AG10803 (cell line): ENCODE results near the gene KIDINS220.
A peak's percentile ranks its signal among the peaks of the same experiment; 100 is the strongest.

Experiments
- DNase-seq: peaks from one replicate; pipeline ENCODE4 v3.0.0; 2010; ENCODE audit warnings: low read depth
- H3K4me3 ChIP-seq: 2 replicates; pipeline ENCODE4 v1.5.1; 2011; ENCODE audit warnings: mild to moderate bottlenecking, low read length, control low read depth
- TF ChIP-seq, protein P1 (sequence below): conservative IDR thresholded peaks from 2 replicates; pipeline ENCODE4 v1.5.1; 2011; ENCODE audit warnings: mild to moderate bottlenecking, low read length, control low read depth, inconsistent platforms

Gene KIDINS220

GRCh38 chr2:8704906-8705305 is 132.5 kb downstream of the KIDINS220 start:
- no peak overlapping the region for H3K4me3 ChIP-seq
- peak; percentile 13 for DNase-seq

GRCh38 chr2:8701681-8702379 is 135.6 kb downstream of the KIDINS220 start:
- TF ChIP-seq, protein P1, sequence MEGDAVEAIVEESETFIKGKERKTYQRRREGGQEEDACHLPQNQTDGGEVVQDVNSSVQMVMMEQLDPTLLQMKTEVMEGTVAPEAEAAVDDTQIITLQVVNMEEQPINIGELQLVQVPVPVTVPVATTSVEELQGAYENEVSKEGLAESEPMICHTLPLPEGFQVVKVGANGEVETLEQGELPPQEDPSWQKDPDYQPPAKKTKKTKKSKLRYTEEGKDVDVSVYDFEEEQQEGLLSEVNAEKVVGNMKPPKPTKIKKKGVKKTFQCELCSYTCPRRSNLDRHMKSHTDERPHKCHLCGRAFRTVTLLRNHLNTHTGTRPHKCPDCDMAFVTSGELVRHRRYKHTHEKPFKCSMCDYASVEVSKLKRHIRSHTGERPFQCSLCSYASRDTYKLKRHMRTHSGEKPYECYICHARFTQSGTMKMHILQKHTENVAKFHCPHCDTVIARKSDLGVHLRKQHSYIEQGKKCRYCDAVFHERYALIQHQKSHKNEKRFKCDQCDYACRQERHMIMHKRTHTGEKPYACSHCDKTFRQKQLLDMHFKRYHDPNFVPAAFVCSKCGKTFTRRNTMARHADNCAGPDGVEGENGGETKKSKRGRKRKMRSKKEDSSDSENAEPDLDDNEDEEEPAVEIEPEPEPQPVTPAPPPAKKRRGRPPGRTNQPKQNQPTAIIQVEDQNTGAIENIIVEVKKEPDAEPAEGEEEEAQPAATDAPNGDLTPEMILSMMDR = no peak
- H3K4me3 ChIP-seq = no peak overlapping the region
- DNase-seq = no peak

More at GRCh38 chr2:8704906-8705305, 132.5 kb downstream of the KIDINS220 start:
- TF ChIP-seq, protein P1 = no peak

DNA sequence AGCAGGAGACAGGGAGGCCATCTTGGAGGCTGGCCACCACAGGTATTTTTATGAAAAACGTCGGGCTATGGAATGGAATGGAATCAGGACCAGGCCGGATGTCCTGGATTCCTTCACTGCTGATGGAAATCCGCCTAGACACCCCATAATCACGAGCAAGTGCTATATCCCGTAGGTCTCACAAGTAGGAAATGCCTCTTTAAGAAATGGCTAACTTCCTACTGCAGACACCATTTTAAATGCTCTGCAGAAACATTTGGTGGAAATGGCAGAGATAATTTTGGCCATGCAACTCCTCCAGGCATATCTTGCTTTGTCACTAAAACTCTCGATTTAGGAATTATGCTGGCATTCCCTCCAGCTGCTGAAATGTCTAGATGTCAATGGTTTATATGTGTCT is 137.6 kb downstream of the KIDINS220 start:
- no peak overlapping the region for H3K4me3 ChIP-seq
- TF ChIP-seq, protein P1 = no peak
- DNase-seq = no peak

DNA sequence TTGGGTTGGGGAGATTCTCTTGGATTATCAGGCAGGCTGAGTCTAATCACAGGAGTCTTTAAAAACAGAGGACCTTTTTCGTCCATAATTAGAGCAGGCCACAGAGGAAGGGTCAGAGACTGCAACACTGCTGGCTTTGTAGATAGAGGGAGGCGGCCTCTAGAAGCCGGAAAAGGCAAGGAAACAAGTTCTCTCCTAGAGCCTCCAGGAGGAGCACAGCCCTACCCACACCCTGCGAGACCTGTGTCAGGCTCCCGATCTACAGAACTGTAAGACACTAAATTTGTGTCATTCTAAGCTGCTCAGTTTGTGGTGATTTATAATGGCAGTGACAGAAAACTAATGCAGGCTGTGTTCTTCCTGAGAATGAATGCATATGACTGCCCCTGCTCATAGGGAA is 140.2 kb downstream of the KIDINS220 start:
- TF ChIP-seq, protein P1 = no peak
- no peak for DNase-seq

DNA sequence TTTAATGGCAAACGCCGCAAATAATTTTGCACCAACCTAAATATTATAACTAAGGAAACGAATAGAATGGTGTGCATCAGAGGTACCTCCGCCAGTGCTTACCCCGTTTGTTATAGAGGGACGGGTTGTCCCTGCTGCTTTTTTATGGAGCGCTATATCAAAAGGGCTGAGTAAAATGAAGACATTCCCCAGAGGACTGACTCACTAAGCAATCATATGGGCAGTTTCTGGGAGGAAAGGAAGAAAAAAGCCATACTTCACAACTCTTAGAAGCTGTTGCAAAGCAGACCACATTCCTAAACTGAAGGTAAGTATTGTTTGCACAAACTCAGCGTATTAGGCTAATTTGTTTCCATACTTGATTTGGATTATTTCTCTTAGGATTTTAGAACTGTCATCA is 142.7 kb downstream of the KIDINS220 start:
- DNase-seq = peak; percentile 22
- H3K4me3 ChIP-seq = no peak overlapping the region
- TF ChIP-seq, protein P1 = no peak

More for the DNA sequence above, 140.2 kb downstream of the KIDINS220 start:
- H3K4me3 ChIP-seq = no peak overlapping the region

- no peak for DNase-seq
- TF ChIP-seq, protein P1 = peak; percentile 38
- no peak overlapping the region for H3K4me3 ChIP-seq
Measured at GRCh38 chr2:8693157-8693821, 144.1 kb downstream of the KIDINS220 start.

- H3K4me3 ChIP-seq = no peak overlapping the region
Measured at GRCh38 chr2:8692783-8693156, 144.6 kb downstream of the KIDINS220 start.

More at GRCh38 chr2:8692783-8693156, 144.6 kb downstream of the KIDINS220 start:
- TF ChIP-seq, protein P1 = no peak
- DNase-seq = no peak
